Activated T-helper 9 cell treated with anti-CD3 and anti-CD28 coated beads, Interleukin-2, amount 50 U/mL, for 16 hours (primary cell): ENCODE data around the gene KLRC3.
"Not testable (repeated sequence)": the region's sequence is repeated elsewhere in the genome, so short reads cannot be mapped to it uniquely, and the experiment has no call there.

ENCODE experiments used
- DNase-seq: peaks from one replicate; pipeline ENCODE4 v3.0.0-alpha.2; 2020; ENCODE audit warnings: low read depth

The KLRC3 gene

GRCh38 chr12:10369557-10370415, 50.6 kb downstream of the KLRC3 start:
- no peak for DNase-seq

DNA sequence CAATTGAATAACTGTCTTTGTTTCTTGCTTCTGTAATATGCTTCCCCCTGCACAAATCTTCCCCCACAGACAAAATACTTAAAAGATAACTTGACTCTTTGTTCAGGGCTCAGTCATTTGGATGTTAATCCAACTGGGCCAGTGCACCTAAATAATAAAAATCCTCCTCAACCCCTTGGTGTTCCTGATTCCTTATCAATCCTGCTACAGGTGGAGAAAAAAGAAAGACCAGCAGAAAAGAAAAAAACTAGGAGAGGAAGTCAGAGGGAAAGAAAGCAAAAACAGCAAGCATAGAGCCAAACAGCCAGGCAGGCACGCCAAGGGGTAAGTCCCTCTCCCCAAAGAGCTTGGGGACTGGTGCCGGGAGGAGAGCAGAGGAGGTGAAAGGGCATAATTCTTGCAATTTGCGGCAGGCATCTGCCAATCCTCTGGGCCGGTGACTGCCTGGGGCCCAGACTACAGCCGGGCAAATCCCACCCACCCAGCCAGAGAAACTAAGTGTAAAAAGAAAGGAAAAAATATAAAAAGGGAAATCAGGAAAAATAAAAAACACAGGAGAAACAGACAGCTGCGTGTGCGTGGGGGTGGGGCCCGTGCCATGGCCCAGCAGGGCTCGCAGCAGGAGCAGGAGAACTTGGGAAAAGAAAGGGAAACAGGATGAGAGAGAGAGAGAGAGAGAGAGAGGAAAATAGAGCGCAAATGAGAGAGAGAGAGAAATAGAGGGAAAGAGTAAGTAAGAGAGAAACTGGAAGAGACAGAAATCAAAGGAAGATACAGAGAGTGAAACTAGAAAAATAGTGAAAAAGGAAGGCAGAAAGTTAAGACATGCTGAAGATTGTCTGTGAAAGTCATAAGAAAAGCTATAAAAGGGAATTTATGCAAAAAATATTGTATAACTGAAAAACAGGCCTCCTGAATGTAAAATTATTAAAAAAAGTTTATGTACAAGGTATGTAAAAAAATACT, 51.9 kb downstream of the KLRC3 start:
- no peak for DNase-seq

DNA sequence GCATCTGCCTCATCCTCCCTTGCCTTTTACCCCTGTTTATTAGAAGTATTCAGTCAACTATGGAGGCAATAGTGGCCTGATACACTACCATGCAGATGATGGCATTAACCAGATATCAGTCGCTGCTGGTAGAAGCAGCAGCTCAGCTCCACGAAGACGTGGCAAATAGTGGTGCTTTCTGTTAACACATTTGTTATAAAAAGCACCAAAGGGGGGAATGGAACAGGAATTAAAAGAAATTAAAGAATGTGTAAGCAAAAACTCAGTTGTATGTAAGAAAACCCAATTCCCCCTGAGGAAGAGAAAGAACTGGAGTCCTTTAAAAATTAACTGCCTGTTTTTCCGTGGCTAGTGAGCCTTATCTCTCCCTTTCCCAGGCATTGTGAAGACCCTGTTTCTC, 52.7 kb downstream of the KLRC3 start:
- not testable (repeated sequence) for DNase-seq

- DNase-seq: no peak
Measured at GRCh38 chr12:10366875-10367274, 53.5 kb downstream of the KLRC3 start.

DNA sequence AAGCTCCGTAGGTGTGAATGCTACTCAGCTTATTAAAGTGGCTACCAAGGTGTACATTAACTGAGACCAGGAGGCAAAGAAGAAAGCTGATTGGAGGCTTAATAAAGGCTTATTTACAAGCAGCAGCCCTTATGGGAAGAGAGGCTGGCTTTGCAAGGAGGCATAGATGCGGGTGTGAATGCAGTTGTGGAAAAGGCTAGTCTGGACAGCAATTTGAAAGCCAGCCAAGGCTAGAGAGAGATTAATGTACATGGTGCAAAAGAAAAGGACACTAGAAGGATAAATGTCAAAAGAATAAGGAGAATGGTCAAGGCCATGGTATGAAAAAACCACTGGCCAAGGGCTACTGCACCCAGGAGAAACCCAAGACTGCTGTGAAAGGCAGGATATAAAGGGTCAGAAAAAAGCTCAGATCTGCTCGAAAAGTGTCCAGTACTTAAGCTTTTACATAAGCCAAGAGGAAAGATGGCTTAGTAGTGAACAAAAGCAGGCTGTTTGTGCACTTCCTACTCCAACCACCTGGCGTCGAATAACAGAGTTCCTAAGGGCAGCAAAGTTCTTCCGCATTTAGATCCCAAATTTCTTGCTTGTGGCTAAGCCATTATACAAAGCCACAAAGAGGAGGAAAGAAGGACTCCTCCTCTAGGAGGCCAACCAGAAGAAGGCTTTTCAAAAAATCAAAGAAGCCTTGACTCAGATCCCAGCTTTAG, 54.5 kb downstream of the KLRC3 start:
- DNase-seq: no peak

DNA sequence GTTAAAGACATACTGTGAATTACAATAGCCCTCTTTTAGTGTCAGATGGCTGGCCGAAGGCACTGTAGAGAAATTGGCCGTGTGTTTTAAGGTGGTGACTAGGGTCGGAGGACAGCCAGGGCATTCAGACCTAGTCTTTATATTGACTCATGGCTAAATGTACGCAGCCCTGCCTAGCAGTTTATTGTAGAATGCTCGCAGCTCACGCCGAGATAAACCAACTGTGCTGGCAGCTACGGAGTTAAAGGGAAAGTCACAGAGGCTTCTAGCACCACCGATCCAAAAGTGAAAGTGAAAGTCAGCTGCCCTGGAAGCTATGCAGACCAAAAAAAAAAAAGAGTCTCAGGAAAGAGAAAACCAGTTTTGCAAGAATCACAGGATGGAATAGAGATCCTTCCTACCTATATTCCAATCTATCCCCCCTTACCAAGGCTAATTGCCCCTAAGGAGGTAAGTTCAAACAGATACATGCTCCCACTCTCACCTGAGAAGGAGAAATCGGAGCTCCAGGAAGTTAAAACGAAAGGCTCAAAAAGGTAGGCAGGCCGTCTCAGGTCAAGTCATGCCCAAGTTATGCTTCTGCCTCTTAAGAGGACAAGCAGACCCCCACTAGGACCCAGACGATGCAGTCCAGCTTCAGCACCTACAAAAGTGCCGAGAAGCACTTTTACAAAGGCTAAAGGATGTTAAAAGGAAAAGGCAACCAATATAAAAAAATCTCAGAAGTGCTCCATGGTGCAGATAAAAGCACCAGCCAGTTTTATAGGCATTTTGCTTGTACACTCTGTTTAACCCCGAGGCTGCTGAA, 55.4 kb downstream of the KLRC3 start:
- no peak for DNase-seq

DNA sequence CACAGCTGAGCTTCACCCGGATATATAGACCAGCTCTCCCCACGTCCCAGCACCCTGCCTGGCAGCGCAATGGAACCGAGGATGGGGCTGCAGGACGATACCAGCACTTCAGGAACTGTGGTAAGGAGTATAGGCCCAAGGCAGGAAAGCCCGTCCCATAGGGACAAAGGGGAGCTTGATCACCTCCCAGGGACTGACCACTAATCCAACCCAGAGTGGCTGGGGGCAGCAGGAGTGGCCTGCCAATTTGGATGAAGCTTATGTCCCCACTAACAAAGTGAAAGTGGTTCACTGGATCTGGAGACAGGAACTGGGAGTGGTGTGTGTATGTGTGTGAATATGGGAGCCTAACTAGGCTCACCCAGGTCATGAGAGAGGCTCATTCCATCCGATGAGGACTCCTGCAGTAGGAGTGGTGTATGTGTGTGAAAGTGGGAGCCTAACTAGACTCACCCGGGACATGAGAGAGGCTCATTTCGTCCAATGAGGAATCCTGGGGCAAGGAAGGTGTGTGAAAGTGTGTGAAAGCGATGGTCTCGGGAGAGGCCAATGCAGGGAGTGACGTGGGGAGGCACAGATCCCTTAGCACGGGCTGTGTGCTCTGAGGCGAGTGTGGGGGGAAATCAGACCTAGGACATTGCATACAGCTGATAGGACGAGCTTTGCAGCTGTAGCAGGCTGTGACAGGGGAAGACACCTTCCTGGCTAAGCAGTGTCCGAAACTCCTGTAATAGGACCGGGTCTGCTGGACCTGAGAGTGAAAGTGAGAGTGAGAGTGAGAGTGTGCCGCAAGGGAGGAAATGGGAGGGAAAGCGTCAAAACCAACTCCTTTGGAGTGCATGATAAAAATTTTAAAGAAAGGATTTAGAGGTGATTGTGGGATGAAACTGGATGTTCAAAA, 56.2 kb downstream of the KLRC3 start:
- DNase-seq: no peak

DNA sequence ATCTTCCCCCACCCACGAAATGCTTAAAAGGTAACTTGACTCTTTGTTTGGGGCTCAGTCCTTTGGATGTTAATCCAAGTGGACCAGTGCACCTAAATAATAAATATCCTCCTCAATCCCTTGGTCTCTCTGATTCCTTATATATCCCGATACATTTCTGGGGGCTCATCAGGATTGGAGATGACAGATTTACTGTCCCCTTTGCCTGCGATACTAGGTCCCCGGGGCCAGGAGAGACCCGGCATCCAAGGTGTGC, 56.8 kb downstream of the KLRC3 start:
- no peak for DNase-seq

DNA sequence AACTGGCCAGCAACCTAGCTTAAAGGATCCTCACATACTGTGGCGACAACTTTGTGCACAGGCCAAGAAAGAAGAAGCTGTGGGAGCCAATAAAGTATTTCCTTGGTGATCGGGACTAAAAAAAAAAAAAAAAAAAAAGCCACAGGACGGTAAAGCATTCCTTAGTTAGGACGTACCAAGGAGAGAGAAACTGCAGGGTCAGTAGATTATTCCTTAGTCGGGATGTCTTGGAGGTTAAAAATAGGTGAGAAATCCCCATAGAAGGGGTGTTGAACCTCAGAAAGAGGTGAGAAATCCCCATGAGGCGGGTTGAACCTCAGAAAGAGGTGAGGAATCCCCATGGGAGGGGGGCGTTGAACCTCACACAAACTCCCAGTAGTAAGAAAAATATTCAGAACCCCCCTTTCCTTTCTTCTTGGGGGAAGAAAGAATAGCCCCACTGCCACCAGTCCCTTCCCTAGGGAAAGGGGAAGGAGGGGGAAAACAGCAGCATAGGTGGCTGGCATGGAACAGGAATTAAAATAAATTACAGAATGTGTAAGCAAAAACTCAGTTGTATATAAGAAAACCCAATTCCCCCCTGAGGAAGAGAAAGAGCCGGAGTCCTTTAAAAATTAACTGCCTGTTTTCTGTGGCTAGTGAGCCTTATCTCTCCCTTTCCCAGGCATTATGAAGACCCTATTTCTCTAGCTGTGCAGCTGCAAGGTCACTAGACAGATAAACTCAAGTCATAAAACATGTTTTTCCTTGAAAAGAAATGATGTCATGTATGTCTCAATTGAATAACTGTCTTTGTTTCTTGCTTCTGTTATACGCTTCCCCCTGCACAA, 57.4 kb downstream of the KLRC3 start:
- DNase-seq: no peak

- no peak for DNase-seq
Measured at GRCh38 chr12:10362325-10362724, 58.1 kb downstream of the KLRC3 start.
